Astrocyte of the cerebellum (primary cell): ENCODE measurements around the gene PHF20.
"Not testable (repeated sequence)": the region's sequence is repeated elsewhere in the genome, so short reads cannot be mapped to it uniquely, and the experiment has no call there.

Experiments
- DNase-seq: peaks from one replicate; pipeline ENCODE4 v3.0.0-alpha.2; 2011; ENCODE audit warnings: low read depth
- H3K4me3 ChIP-seq: 2 replicates; pipeline ENCODE4 v1.5.1; 2011; ENCODE audit warnings: mild to moderate bottlenecking, low read depth, low read length, moderate library complexity
- in situ Hi-C: cut with HindIII; loops from 2 replicates; pipeline ENCODE4 v1.10.0; 2017; ENCODE audit warnings: low sequenced_read_pairs
- TF ChIP-seq, protein P1 (sequence below): IDR thresholded peaks from 2 replicates; pipeline ENCODE4 v1.5.1; 2012; ENCODE audit warnings: low read length, low read depth, moderate library complexity, mild to moderate bottlenecking; ENCODE audit errors: missing control alignments

Gene PHF20

GRCh38 chr20:35757098-35757705 lies 14.6 kb upstream of the PHF20 start:
- H3K4me3 ChIP-seq: no peak overlapping the region
- no peak for DNase-seq
- in situ Hi-C loops: no loop called here
- TF ChIP-seq, protein P1, sequence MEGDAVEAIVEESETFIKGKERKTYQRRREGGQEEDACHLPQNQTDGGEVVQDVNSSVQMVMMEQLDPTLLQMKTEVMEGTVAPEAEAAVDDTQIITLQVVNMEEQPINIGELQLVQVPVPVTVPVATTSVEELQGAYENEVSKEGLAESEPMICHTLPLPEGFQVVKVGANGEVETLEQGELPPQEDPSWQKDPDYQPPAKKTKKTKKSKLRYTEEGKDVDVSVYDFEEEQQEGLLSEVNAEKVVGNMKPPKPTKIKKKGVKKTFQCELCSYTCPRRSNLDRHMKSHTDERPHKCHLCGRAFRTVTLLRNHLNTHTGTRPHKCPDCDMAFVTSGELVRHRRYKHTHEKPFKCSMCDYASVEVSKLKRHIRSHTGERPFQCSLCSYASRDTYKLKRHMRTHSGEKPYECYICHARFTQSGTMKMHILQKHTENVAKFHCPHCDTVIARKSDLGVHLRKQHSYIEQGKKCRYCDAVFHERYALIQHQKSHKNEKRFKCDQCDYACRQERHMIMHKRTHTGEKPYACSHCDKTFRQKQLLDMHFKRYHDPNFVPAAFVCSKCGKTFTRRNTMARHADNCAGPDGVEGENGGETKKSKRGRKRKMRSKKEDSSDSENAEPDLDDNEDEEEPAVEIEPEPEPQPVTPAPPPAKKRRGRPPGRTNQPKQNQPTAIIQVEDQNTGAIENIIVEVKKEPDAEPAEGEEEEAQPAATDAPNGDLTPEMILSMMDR: no peak

DNA sequence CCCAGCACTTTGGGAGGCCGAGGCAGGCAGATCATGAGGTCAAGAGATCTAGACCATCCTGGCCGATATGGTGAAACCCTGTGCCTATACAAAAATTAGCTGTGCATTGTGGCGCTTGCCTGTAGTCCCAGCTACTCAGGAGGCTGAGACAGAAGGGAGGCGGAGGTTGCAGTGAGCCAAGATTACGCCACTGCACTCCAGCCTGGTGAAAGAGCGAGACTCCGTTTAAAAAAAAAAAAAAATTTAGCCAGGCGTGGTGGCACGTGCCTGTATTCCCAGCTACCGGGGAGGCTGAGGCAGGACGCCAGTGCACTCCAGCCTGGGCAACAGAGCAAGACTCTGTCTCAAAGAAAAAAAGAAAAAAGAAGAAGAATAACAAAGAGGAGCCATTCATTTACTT lies 10.3 kb upstream of the PHF20 start:
- DNase-seq, in situ Hi-C loops, H3K4me3 ChIP-seq: not testable (repeated sequence)

DNA sequence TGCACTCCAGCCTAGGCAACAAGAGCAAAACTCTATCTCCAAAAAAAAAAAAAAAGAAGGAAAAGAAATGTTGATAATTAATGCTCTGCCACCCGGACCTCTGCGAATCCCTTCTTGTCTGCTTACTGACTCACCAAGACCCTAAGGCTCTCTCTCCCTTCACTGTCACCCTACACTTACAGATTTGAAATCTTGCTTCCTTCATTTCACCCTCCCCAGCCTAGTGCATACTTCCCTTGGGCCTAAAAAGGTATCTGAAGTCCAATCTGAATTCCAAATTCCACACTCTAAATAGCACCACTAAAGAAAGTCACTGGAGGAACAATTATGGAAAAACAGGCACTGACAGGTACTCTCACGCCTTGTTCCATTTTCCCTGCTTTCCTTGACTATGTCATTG lies 9.4 kb upstream of the PHF20 start:
- no peak for DNase-seq
- in situ Hi-C loops: no loop called here
- H3K4me3 ChIP-seq: no peak overlapping the region
- TF ChIP-seq, protein P1: no peak

DNA sequence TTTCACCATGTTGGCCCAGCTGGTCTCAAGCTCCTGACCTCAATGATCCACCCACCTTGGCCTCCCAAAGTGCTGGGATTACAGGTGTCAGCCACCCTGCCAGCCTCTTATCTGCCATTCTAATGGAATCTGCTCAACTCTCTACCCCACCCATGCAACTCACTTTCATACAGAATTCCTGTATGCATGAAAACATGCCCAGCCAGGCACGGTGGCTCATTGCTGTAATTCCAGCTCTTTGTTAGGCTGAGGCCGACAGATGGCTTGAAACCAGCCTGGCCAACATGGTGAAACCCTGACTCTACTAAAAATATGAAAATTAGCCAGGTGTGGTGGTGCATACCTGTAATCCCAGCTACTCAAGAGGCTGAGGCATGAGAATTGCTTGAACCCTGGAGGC lies 6.9 kb upstream of the PHF20 start:
- in situ Hi-C loops, H3K4me3 ChIP-seq, DNase-seq: not testable (repeated sequence)

- no peak for DNase-seq
- TF ChIP-seq, protein P1: no peak
- in situ Hi-C loops: no loop called here
Observed at GRCh38 chr20:35766843-35767242, 5.0 kb upstream of the PHF20 start.

GRCh38 chr20:35767683-35768481 lies 3.9 kb upstream of the PHF20 start:
- H3K4me3 ChIP-seq: no peak overlapping the region
- TF ChIP-seq, protein P1: no peak
- DNase-seq: no peak

More at GRCh38 chr20:35766843-35767242, 5.0 kb upstream of the PHF20 start:
- H3K4me3 ChIP-seq: no peak overlapping the region

DNA sequence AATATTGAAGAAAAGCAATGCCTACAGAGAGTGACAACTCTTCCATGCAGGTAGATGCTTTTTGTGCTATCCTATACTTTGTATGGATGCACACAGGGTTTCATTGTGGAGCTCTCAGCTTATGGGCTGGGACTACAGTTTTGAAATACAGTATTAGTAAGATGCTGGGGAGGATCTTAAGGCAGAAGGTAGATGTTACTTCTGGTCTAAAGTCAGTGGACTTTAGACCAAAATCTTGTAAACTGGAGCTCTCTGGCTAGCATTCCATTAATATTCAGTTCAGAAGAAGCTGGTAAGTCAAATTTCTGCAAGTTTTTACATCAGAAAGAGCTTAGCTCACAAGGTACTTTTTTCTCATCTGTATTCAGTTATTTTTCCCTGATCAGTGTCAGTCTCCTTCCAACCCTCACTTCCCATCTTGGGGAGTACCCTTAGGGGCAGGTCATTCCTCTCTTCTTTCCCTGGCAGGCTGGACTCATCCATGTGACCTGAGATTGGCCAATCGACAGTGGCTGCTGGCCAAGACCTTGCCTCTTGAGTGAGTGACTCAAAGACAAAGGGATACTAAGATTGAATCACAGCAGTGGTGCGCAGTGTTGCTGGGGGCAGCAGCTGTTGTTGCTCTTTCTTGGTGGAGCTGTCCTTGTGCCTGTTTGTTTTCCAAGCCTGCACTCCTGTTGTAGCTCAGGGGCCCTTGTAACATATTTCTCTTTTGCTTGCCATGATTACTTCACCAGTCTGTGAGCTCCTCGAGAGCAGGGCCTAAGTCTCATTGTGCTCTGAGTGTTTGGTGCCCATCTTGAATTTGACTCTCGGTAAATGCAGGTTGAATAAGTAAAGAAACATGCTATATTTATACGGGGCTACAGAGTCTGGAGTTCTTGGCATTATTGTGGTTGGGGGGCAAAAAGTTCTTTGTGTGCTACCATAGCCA lies 2.8 kb upstream of the PHF20 start:
- peak; percentile 87 for DNase-seq
- in situ Hi-C loops: no loop called here
- H3K4me3 ChIP-seq: no peak overlapping the region
- TF ChIP-seq, protein P1: no peak

More at GRCh38 chr20:35767683-35768481, 3.9 kb upstream of the PHF20 start:
- in situ Hi-C loops: no loop called here
